Ascending aorta (tissue), 2 donors: ENCODE results near the gene CATSPERD. TPM values are rescaled to one million over a fixed set of nuclear protein-coding genes. Genes with fewer than 3 reads are reported as not detected.

Source experiments
- DNase-seq, 2 donors: peaks; one replicate each; pipeline ENCODE4 v3.0.0-alpha.2; 2019; ENCODE audit warnings: low spot score in 2 of 2
- H3K27ac ChIP-seq, 2 donors: fragments of 200-600 bp; sonication (generic); one replicate each; pipeline ENCODE4 v1.5.1; 2016 to 2017; ENCODE audit warnings: mild to moderate bottlenecking in 1 of 2
- H3K27me3 ChIP-seq: fragments of 200-600 bp; sonication (generic); one replicate; pipeline ENCODE4 v1.5.1; 2017
- H3K36me3 ChIP-seq, 2 donors: fragments of 200-600 bp; sonication (generic); one replicate each; pipeline ENCODE4 v1.5.1; 2016
- H3K4me1 ChIP-seq, 2 donors: fragments of 200-600 bp; sonication (generic); one replicate each; pipeline ENCODE4 v1.5.1; 2016 to 2017; ENCODE audit warnings: mild to moderate bottlenecking in 1 of 2
- H3K4me3 ChIP-seq, 2 donors: fragments of 200-600 bp; sonication (generic); one replicate each; pipeline ENCODE4 v1.5.1; 2016 to 2017; ENCODE audit warnings: mild to moderate bottlenecking in 1 of 2
- H3K9me3 ChIP-seq, 2 donors: fragments of 200-600 bp; sonication (generic); one replicate each; pipeline ENCODE4 v1.5.1; 2016
- intact Hi-C: fragments of 100-400 bp; cut with DNase I; formaldehyde crosslinking; loops from one replicate; pipeline ENCODE4 v1.15.1; 2023
- total RNA-seq: library from RNA; depleted of rRNA; stranded (reverse); fragments of >200 nt; gene quantifications from one replicate; pipeline ENCODE4 v1.1.0, GENCODE V29; 2016
- TF ChIP-seq, protein P1 (sequence below), 3 experiments: fragments of 200-600 bp in 2 of 3; fragments of 450-650 bp in 1 of 3; sonication (generic) in 2 of 3; IDR thresholded peaks; one replicate each; pipeline ENCODE4 v1.5.1; 2016 to 2019; ENCODE audit warnings: antibody characterized with exemption in 3 of 3, mild to moderate bottlenecking in 1 of 3, moderate library complexity in 1 of 3

The CATSPERD gene
- total RNA-seq, 1 donor from 2014 or later: not detected

- DNase-seq: no peak
- no peaks in the 10 kb centered on the region for H3K4me1 ChIP-seq
- H3K27ac ChIP-seq: no peak overlapping the region
- no peaks in the 10 kb centered on the region for H3K9me3 ChIP-seq
- TF ChIP-seq, protein P1, sequence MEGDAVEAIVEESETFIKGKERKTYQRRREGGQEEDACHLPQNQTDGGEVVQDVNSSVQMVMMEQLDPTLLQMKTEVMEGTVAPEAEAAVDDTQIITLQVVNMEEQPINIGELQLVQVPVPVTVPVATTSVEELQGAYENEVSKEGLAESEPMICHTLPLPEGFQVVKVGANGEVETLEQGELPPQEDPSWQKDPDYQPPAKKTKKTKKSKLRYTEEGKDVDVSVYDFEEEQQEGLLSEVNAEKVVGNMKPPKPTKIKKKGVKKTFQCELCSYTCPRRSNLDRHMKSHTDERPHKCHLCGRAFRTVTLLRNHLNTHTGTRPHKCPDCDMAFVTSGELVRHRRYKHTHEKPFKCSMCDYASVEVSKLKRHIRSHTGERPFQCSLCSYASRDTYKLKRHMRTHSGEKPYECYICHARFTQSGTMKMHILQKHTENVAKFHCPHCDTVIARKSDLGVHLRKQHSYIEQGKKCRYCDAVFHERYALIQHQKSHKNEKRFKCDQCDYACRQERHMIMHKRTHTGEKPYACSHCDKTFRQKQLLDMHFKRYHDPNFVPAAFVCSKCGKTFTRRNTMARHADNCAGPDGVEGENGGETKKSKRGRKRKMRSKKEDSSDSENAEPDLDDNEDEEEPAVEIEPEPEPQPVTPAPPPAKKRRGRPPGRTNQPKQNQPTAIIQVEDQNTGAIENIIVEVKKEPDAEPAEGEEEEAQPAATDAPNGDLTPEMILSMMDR (IDR thresholded peaks at IDR 0.05): no peak
- H3K27me3 ChIP-seq: peaks cover 4% of the 10 kb centered on the region
- intact Hi-C loops: no loop called here
- H3K4me3 ChIP-seq: no peak overlapping the region
- H3K36me3 ChIP-seq: no peaks in the 10 kb centered on the region
These were observed 96.8 kb downstream of the CATSPERD start for GRCh38 chr19:5817218-5817617.

DNA sequence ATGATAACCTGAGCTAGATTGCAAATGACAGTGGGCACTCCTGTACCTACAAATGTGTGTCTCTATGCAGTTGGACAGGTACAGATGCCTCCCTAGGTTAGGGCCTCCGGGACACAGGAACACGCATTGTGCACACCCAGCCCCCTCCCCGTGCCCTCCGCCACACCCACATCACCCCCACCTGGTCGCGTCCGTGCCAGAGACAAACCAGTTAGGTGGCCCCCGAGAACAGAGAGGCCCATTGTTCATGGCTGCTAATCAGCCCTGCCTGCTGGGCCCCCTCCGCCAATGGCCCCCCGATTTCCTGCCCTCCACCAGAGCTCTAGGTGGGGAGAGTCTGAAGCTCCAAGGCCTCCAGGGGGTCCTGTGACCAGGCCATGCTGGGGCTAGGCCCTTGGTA lies 98.2 kb downstream of the CATSPERD start:
- no peak for DNase-seq
- Histone ChIP-seq H3K4me1 (no peaks in the 10 kb centered on the region), H3K27ac (no peak overlapping the region), H3K27me3 (peaks cover 4% of the 10 kb centered on the region), H3K9me3 (no peaks in the 10 kb centered on the region), H3K4me3 (no peak overlapping the region), H3K36me3 (no peaks in the 10 kb centered on the region)
- TF ChIP-seq, protein P1 (IDR thresholded peaks at IDR 0.05): no peak
- intact Hi-C loops: no loop called here

DNA sequence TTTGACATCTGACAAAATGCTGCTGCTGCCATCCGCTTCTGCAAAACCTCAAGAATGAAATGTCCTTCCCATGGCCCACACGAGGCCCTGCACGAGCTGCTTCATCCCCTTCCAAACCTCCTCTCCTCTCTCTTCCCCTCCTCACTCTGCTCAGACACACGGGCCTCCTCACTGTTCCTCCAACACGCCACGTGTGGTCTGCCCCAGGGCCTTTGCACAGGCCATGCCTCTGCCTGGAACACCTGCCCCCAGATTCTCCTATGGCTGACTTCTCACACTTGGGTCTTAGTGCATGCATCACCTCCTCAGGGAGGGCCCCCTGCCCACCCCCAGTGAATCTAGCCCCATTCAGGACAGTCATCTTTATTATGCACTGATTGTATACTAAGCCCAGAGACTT lies 100.3 kb downstream of the CATSPERD start:
- no peaks in the 10 kb centered on the region for H3K36me3 ChIP-seq
- DNase-seq: no peak
- no peak overlapping the region for H3K27ac ChIP-seq
- H3K9me3 ChIP-seq: no peaks in the 10 kb centered on the region
- TF ChIP-seq, protein P1 (IDR thresholded peaks at IDR 0.05): no peak
- H3K27me3 ChIP-seq: peaks cover 4% of the 10 kb centered on the region
- intact Hi-C loops: no loop called here
- H3K4me1 ChIP-seq: no peaks in the 10 kb centered on the region
- H3K4me3 ChIP-seq: no peak overlapping the region

DNA sequence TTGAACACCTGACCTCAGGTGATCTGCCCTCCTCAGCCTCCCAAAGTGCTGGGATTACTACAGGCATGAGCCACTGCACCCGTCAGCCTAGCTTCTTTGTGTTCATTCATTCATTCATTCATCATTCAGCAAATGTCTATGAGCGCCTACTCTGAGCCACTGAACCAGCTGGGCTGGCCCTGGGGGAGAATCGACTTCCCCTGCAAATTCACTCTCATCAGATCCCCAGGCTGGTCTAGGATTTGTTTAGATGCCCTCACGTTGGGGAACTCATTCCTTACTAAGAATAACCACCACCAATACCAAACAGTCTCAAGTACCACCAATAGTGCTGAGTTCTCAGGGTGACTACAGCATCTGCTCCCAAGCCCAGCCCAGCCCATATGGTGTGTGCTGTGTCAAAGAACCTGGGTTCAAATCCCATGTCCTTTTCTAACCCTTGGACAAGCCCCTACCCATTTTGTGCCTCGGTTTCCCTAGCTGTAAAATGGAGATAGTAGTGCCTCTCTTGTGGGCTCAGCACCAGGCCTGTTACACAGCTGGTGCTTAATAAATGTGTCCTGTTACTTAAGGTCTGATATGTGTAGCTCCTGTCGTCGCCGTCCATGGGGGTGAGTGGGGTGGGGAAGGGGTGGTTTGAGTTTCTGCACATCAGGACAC lies 101.2 kb downstream of the CATSPERD start:
- Histone ChIP-seq H3K4me3 (no peak overlapping the region), H3K9me3 (no peaks in the 10 kb centered on the region), H3K27ac (no peak overlapping the region), H3K27me3 (peaks cover 4% of the 10 kb centered on the region), H3K4me1 (no peaks in the 10 kb centered on the region), H3K36me3 (no peaks in the 10 kb centered on the region)
- intact Hi-C loops: no loop called here
- no peak for DNase-seq
- TF ChIP-seq, protein P1 (IDR thresholded peaks at IDR 0.05): no peak

DNA sequence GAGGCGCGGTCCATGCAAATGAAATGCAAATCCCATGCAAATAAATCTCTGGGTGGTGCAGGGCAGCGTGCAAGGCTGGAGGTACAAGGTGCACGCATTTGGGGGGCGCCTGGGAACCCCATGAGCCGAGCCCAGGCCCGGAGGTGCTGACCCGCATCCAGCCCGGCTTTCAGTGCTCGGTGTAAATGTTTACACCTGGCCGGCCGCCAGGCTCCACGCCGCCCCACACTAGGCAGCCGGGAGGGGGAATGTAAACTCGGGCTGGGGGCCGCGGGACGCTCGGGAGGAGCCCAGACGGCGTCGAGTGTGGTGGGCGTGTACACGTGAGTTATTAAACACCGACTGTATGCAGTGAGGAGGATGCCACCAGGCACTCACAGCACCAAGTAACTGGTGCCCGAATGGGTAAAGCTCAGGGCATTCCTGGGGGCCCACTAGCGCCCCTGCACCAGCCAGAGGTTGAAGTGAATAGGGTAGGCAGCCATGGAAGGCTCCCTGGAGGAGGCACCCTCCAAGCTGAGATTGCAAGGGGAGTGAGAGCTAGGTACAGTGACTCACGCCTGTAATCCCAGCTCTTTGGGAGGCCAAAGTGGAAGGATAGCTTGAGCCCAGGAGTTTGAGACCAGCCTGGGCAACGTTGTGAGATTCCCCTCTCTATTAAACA lies 101.9 kb downstream of the CATSPERD start:
- H3K27me3 ChIP-seq: peaks cover 4% of the 10 kb centered on the region
- H3K4me1 ChIP-seq: no peaks in the 10 kb centered on the region
- no peak overlapping the region for H3K27ac ChIP-seq
- H3K36me3 ChIP-seq: no peaks in the 10 kb centered on the region
- H3K4me3 ChIP-seq: no peak overlapping the region
- TF ChIP-seq, protein P1 (IDR thresholded peaks at IDR 0.05): no peak
- no peaks in the 10 kb centered on the region for H3K9me3 ChIP-seq
- intact Hi-C loops: no loop called here
- DNase-seq: no peak
